Astrocyte (in vitro differentiated cells and primary cell): ENCODE data around the gene PHAF1. TPM values are rescaled to one million over a fixed set of nuclear protein-coding genes. Genes with fewer than 3 reads are reported as not detected.
A peak's percentile ranks its signal among the peaks of the same experiment; 100 is the strongest.

Experiments
- DNase-seq: peaks from one replicate; pipeline ENCODE4 v3.0.0-alpha.2; 2010; ENCODE audit warnings: low read depth
- FAIRE-seq: peaks from 2 replicates; lab custom pipeline; 2011; peaks lifted over from hg19 to GRCh38; lab: Jason Lieb, UNC
- H2AFZ ChIP-seq: 2 replicates; pipeline ENCODE4 v1.6.0; 2012; ENCODE audit warnings: low read depth, low read length, inconsistent platforms
- H3K27ac ChIP-seq: 2 replicates; pipeline ENCODE4 v1.5.1; 2011; ENCODE audit warnings: low read depth, low read length, inconsistent platforms
- H3K27me3 ChIP-seq: 2 replicates; pipeline ENCODE4 v1.6.0; 2011; ENCODE audit warnings: low read length, inconsistent platforms; ENCODE audit not compliant: insufficient read depth
- H3K36me3 ChIP-seq: 2 replicates; pipeline ENCODE4 v1.5.1; 2011; ENCODE audit warnings: low read length, inconsistent platforms; ENCODE audit not compliant: insufficient read depth
- H3K4me1 ChIP-seq: 2 replicates; pipeline ENCODE4 v1.5.1; 2011; ENCODE audit warnings: low read length, inconsistent platforms; ENCODE audit not compliant: insufficient read depth
- H3K4me2 ChIP-seq: 2 replicates; pipeline ENCODE4 v1.6.0; 2012; ENCODE audit warnings: low read length, inconsistent platforms
- H3K4me3 ChIP-seq: 2 replicates; pipeline ENCODE4 v1.5.1; 2011; ENCODE audit warnings: low read depth, mild to moderate bottlenecking, low read length, inconsistent platforms; ENCODE audit not compliant: insufficient read depth
- H3K79me2 ChIP-seq: 2 replicates; pipeline ENCODE4 v1.6.0; 2012; ENCODE audit warnings: mild to moderate bottlenecking, low read length, inconsistent platforms; ENCODE audit not compliant: insufficient read depth
- H3K9ac ChIP-seq: 2 replicates; pipeline ENCODE4 v1.6.0; 2012; ENCODE audit warnings: mild to moderate bottlenecking, low read length, inconsistent platforms
- H3K9me3 ChIP-seq: 2 replicates; pipeline ENCODE4 v1.5.1; 2012; ENCODE audit warnings: low read depth, mild to moderate bottlenecking, low read length, inconsistent platforms; ENCODE audit not compliant: insufficient read depth
- H4K20me1 ChIP-seq: 2 replicates; pipeline ENCODE4 v1.6.0; 2012; ENCODE audit warnings: low read length, inconsistent platforms; ENCODE audit not compliant: insufficient read depth
- H3K27ac Mint-ChIP-seq: one replicate; pipeline ENCODE4 v1.8.0; 2021; ENCODE audit warnings: mild to moderate bottlenecking, mixed read lengths; ENCODE audit not compliant: unreplicated experiment
- H3K27me3 Mint-ChIP-seq: one replicate; pipeline ENCODE4 v1.8.0; 2021; ENCODE audit warnings: low read depth, mixed read lengths; ENCODE audit not compliant: unreplicated experiment
- H3K36me3 Mint-ChIP-seq: one replicate; pipeline ENCODE4 v1.8.0; 2021; ENCODE audit warnings: low read depth, mixed read lengths; ENCODE audit not compliant: unreplicated experiment
- H3K4me1 Mint-ChIP-seq: one replicate; pipeline ENCODE4 v1.8.0; 2021; ENCODE audit warnings: low read depth, mixed read lengths; ENCODE audit not compliant: unreplicated experiment
- H3K4me3 Mint-ChIP-seq: one replicate; pipeline ENCODE4 v1.8.0; 2021; ENCODE audit warnings: mild to moderate bottlenecking, moderate library complexity, mixed read lengths; ENCODE audit not compliant: unreplicated experiment
- H3K9me3 Mint-ChIP-seq: one replicate; pipeline ENCODE4 v1.8.0; 2021; ENCODE audit warnings: mild to moderate bottlenecking, mixed read lengths; ENCODE audit not compliant: unreplicated experiment
- CTCF ChIP-seq: IDR thresholded peaks from 2 replicates; pipeline ENCODE4 v1.5.1; 2011; ENCODE audit warnings: low read depth, mild to moderate bottlenecking, inconsistent platforms, low read length, moderate library complexity; ENCODE audit not compliant: insufficient read depth
- EZH2 ChIP-seq: IDR thresholded peaks from 2 replicates; pipeline ENCODE4 v1.6.1; 2012; ENCODE audit warnings: mild to moderate bottlenecking, low read length, inconsistent platforms; ENCODE audit not compliant: insufficient read depth
- total RNA-seq: library from RNA; stranded (reverse); gene quantifications from 2 replicates; pipeline ENCODE4 v1.2.1, GENCODE V29; 2021

Gene PHAF1
- total RNA-seq, 1 donor from 2014 or later, result 17.1 TPM

DNA sequence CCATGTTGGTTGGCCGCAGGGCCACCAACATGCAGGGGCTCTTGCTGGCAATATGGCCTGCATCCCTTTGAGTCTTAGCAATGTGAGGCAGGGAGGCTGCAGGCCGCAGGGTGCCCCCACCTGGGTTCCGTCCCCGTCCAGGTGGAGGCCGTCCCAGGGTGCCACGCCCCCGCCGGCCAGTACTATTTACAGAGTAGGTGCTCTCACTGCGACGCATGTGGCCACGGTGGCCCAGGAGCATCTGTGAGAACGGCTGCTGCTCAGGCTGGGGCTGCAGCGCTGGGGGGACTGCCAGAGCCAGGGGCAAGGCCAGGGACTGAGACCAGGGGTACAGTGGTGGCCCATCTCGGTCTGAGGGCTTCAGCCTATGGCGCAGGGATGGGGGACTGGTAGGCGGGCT, 70.4 kb downstream of the PHAF1 start:
- no peak overlapping the region for H3K9ac ChIP-seq
- TF ChIP-seq CTCF (no peak), EZH2 (no peak)
- DNase-seq (no peak), FAIRE-seq (no peak)
- peaks cover 3% of the 10 kb centered on the region for H3K4me1 Mint-ChIP-seq
- peaks cover 23% of the 10 kb centered on the region for H3K79me2 ChIP-seq
- H3K36me3 Mint-ChIP-seq, result peaks cover 16% of the 10 kb centered on the region
- H3K4me2 ChIP-seq, result no peak overlapping the region
- peaks cover 2% of the 10 kb centered on the region for H3K9me3 Mint-ChIP-seq
- H3K36me3 ChIP-seq, result no peaks in the 10 kb centered on the region
- H3K4me1 ChIP-seq, result peaks cover 32% of the 10 kb centered on the region
- H3K27ac Mint-ChIP-seq, result no peak overlapping the region
- no peak overlapping the region for H3K4me3 Mint-ChIP-seq
- H4K20me1 ChIP-seq, result peaks cover 66% of the 10 kb centered on the region
- H2AFZ ChIP-seq, result no peak overlapping the region
- no peak overlapping the region for H3K4me3 ChIP-seq
- no peaks in the 10 kb centered on the region for H3K9me3 ChIP-seq
- peaks cover 14% of the 10 kb centered on the region for H3K27me3 Mint-ChIP-seq
- no peaks in the 10 kb centered on the region for H3K27me3 ChIP-seq
- H3K27ac ChIP-seq, result no peak overlapping the region

DNA sequence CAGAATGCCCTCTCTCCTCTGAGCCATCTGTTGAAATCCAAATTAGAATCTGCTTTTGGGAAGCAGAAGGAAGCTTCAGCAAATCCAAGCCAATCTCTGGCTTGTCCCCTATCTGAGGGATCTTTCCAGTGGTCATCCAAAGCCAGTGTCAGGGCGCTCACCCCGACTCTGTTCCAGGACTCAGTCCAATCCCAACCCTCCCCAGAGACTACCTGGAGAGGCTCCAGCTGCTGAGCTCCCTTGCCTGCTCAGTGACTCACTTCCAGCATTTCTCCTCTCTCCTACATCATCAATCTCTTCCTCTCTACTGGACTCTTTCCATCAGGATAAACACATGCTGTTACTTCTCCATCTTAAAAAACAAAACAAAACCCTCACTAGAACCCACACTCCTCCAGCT, 71.6 kb downstream of the PHAF1 start:
- H3K4me1 Mint-ChIP-seq, result peaks cover 10% of the 10 kb centered on the region
- DNase-seq (peak; percentile 79), FAIRE-seq (no peak)
- H3K4me3 Mint-ChIP-seq, result no peak overlapping the region
- no peak overlapping the region for H3K4me3 ChIP-seq
- H2AFZ ChIP-seq, result no peak overlapping the region
- H3K36me3 ChIP-seq, result no peaks in the 10 kb centered on the region
- peaks cover 12% of the 10 kb centered on the region for H3K36me3 Mint-ChIP-seq
- H4K20me1 ChIP-seq, result peaks cover 71% of the 10 kb centered on the region
- H3K27me3 ChIP-seq, result no peaks in the 10 kb centered on the region
- H3K9me3 ChIP-seq, result no peaks in the 10 kb centered on the region
- H3K27me3 Mint-ChIP-seq, result peaks cover 14% of the 10 kb centered on the region
- no peak overlapping the region for H3K27ac Mint-ChIP-seq
- no peak overlapping the region for H3K27ac ChIP-seq
- peak overlapping the region; percentile 64 for H3K4me2 ChIP-seq
- peaks cover 33% of the 10 kb centered on the region for H3K4me1 ChIP-seq
- peaks cover 2% of the 10 kb centered on the region for H3K9me3 Mint-ChIP-seq
- H3K9ac ChIP-seq, result no peak overlapping the region
- TF ChIP-seq EZH2 (no peak), CTCF (no peak)
- H3K79me2 ChIP-seq, result peaks cover 23% of the 10 kb centered on the region

GRCh38 chr16:67182288-67182687, 72.5 kb downstream of the PHAF1 start:
- Mint-ChIP-seq H3K4me3 (no peak overlapping the region), H3K9me3 (peaks cover 2% of the 10 kb centered on the region), H3K4me1 (peaks cover 14% of the 10 kb centered on the region), H3K27me3 (peaks cover 11% of the 10 kb centered on the region), H3K36me3 (peaks cover 8% of the 10 kb centered on the region), H3K27ac (no peak overlapping the region)
- Histone ChIP-seq H3K36me3 (no peaks in the 10 kb centered on the region), H3K9me3 (no peaks in the 10 kb centered on the region), H3K4me2 (peak overlapping the region; percentile 91), H3K9ac (no peak overlapping the region), H3K4me1 (peaks cover 33% of the 10 kb centered on the region), H4K20me1 (peaks cover 68% of the 10 kb centered on the region), H3K4me3 (no peak overlapping the region), H2AFZ (no peak overlapping the region), H3K79me2 (peaks cover 23% of the 10 kb centered on the region), H3K27me3 (no peaks in the 10 kb centered on the region), H3K27ac (no peak overlapping the region)
- TF ChIP-seq EZH2 (no peak), CTCF (no peak)
- FAIRE-seq (no peak), DNase-seq (no peak)
